ENCODE measurements around the gene FGFR3. TPM values are rescaled to one million over a fixed set of nuclear protein-coding genes. Genes with fewer than 3 reads are reported as not detected.
A peak's percentile ranks its signal among the peaks of the same experiment; 100 is the strongest.

The FGFR3 gene
- total RNA-seq, 1 donor from 2014 or later, result 11.3 TPM

DNA sequence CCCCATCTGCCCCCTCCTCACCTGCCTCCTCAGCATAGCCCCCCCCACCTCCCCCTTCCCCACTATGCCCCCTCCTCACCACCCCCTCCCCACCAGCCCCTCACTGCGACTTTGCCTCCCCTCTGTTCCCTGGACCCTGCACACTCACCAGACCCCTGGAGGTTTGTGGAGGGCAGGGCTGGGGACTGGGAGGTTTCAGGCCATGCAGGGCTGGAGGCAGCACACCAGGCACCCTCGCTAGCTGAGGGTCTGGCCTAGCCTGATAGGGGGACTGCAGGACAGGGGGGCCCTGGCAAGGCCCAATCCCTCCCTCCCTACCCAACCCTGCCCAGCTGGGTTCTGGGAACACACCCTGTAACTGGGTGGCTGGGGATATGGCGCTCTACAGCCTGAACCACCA, 43.7 kb upstream of the FGFR3 start:
- H3K9me3 Mint-ChIP-seq (ENCODE audit: unreplicated experiment), result peaks cover under 1% of the 10 kb centered on the region
- no peaks in the 10 kb centered on the region for H3K4me1 Mint-ChIP-seq (ENCODE audit: low read depth, unreplicated experiment)
- TF ChIP-seq, protein P1, sequence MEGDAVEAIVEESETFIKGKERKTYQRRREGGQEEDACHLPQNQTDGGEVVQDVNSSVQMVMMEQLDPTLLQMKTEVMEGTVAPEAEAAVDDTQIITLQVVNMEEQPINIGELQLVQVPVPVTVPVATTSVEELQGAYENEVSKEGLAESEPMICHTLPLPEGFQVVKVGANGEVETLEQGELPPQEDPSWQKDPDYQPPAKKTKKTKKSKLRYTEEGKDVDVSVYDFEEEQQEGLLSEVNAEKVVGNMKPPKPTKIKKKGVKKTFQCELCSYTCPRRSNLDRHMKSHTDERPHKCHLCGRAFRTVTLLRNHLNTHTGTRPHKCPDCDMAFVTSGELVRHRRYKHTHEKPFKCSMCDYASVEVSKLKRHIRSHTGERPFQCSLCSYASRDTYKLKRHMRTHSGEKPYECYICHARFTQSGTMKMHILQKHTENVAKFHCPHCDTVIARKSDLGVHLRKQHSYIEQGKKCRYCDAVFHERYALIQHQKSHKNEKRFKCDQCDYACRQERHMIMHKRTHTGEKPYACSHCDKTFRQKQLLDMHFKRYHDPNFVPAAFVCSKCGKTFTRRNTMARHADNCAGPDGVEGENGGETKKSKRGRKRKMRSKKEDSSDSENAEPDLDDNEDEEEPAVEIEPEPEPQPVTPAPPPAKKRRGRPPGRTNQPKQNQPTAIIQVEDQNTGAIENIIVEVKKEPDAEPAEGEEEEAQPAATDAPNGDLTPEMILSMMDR (IDR thresholded peaks at IDR 0.05; ENCODE audit: partially characterized antibody, unreplicated experiment), result no peak
- no peak overlapping the region for H3K4me3 Mint-ChIP-seq (ENCODE audit: unreplicated experiment)
- H3K27ac Mint-ChIP-seq (ENCODE audit: unreplicated experiment), result no peak overlapping the region
- no peaks in the 10 kb centered on the region for H3K27me3 Mint-ChIP-seq (ENCODE audit: unreplicated experiment)
- H3K36me3 Mint-ChIP-seq (ENCODE audit: unreplicated experiment), result no peaks in the 10 kb centered on the region
- DNase-seq, result peak; percentile 61

DNA sequence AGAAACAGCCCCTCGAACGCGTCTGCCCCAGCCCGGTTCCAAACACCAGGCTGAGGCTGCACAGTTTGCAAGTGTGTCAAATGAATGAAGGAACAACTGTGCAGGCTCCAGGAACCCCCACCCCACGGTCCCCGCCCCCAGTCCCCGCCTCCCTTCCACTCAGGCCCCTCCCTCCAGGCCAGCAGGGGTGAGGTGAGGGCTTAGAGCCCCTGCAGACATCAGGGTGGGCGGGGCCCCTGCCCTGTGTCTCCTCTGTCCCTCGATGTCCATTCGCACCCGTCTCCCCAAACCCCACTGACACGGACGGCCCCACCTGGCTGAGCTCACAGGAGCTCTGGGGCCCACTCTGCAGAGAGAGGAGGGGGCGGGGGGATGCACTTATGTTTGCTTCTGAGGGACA, 43.3 kb upstream of the FGFR3 start:
- Mint-ChIP-seq H3K4me1 (ENCODE audit: low read depth, unreplicated experiment) (no peaks in the 10 kb centered on the region), H3K4me3 (ENCODE audit: unreplicated experiment) (no peak overlapping the region), H3K27ac (ENCODE audit: unreplicated experiment) (no peak overlapping the region), H3K9me3 (ENCODE audit: unreplicated experiment) (peaks cover 2% of the 10 kb centered on the region), H3K36me3 (ENCODE audit: unreplicated experiment) (no peaks in the 10 kb centered on the region), H3K27me3 (ENCODE audit: unreplicated experiment) (no peaks in the 10 kb centered on the region)
- TF ChIP-seq, protein P1 (IDR thresholded peaks at IDR 0.05; ENCODE audit: partially characterized antibody, unreplicated experiment), result no peak
- no peak for DNase-seq

DNA sequence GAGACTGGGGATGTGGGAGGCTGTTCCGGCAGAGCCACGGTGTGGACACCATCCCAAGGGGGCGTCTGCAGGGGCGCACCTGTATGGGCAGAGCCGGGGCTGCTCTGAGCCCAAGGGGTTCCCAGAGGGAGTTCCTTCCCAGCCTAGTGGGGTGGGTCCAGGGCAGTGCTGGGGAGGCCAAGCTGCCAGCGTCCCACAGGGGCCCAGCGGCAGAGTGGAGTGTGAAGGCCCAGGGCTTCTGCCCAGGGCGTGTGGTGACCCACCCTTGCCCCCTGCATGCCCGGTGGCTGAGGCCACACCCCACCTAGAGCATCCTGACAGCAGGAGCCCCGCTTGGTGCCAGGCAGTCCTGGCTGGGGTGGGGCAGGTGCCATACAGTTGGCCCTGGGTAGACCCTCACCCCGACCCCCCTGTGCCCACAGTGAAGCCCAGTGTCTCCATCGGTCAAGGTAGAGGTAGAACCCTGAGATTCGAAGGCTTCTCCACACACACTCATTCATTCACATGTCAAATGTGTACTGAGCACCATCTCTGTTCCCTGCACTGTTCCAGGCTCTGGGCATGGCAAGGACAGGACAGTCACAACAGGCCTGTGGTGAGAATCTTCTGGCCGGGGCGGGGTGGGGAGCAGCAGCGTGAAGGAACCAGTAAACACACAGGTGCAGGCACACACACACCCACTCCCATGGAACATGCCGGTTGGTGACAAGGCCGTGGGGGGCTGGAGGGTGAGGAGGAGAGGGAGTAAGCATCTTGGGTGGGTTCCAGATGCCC, 42.5 kb upstream of the FGFR3 start:
- no peaks in the 10 kb centered on the region for H3K36me3 Mint-ChIP-seq (ENCODE audit: unreplicated experiment)
- no peak overlapping the region for H3K27ac Mint-ChIP-seq (ENCODE audit: unreplicated experiment)
- DNase-seq, result no peak
- H3K27me3 Mint-ChIP-seq (ENCODE audit: unreplicated experiment), result no peaks in the 10 kb centered on the region
- H3K9me3 Mint-ChIP-seq (ENCODE audit: unreplicated experiment), result peaks cover 2% of the 10 kb centered on the region
- H3K4me1 Mint-ChIP-seq (ENCODE audit: low read depth, unreplicated experiment), result no peaks in the 10 kb centered on the region
- TF ChIP-seq, protein P1 (IDR thresholded peaks at IDR 0.05; ENCODE audit: partially characterized antibody, unreplicated experiment), result no peak
- no peak overlapping the region for H3K4me3 Mint-ChIP-seq (ENCODE audit: unreplicated experiment)

DNA sequence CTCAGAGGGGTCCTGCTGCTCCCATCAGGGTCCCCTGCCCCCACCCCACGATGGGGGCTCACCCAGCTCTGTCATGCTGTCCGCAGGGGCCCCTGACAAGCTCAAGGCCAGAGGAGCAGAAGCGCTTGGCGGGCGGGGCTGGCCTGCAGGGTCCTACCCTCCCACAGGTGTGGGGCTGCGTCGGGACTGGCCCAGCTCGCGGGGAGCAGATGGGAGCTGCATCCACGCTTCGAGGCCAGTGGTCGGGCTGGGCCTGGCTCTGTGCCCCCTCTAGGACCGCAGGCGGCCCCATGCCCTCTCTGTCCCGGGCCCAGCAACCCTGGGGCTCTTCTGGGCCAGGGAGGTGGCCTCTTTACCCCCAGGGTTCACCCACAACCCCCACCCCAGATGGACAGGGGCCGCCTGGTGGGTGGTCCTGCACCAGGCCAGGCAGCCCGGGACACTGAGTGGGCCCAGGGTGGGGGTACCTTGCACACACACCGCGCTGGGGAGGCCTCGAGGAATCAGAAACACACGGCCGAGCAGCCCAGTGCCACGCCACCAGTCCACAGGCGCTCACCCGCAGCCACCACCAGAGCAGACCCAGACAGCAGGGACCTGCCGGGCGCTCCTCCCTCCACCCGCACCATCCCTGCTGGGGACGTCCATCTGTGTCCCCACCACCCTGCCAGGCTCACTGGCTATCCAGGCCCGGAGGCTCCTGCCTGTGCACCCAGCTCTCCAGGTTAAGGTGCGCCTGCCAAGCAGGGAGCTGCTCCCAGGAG, 41.8 kb upstream of the FGFR3 start:
- Mint-ChIP-seq H3K36me3 (ENCODE audit: unreplicated experiment) (no peaks in the 10 kb centered on the region), H3K27me3 (ENCODE audit: unreplicated experiment) (peaks cover 1% of the 10 kb centered on the region), H3K4me3 (ENCODE audit: unreplicated experiment) (no peak overlapping the region), H3K9me3 (ENCODE audit: unreplicated experiment) (peaks cover 2% of the 10 kb centered on the region), H3K27ac (ENCODE audit: unreplicated experiment) (no peak overlapping the region), H3K4me1 (ENCODE audit: low read depth, unreplicated experiment) (no peaks in the 10 kb centered on the region)
- TF ChIP-seq, protein P1 (IDR thresholded peaks at IDR 0.05; ENCODE audit: partially characterized antibody, unreplicated experiment), result no peak
- DNase-seq, result no peak

DNA sequence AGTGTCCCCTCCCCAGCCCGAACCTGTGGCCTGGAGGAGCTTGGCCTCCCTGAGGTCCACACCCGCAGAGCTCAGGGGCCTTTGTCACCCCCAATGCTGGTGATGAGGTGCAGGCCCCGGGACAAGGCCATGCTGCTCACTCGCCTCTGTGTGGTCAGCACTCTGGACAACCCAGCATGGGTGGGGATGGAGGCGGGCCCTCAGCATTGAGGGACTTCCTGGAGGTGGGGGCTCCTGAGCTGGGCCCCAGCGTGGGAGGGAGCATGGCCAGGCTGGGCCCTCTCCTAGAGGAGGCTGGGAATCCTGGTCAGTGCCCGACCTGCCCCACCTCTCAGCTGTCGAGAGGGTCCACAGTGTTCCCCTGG, 41.2 kb upstream of the FGFR3 start:
- Mint-ChIP-seq H3K27ac (ENCODE audit: unreplicated experiment) (no peak overlapping the region), H3K4me1 (ENCODE audit: low read depth, unreplicated experiment) (no peaks in the 10 kb centered on the region), H3K27me3 (ENCODE audit: unreplicated experiment) (peaks cover 1% of the 10 kb centered on the region), H3K9me3 (ENCODE audit: unreplicated experiment) (peaks cover 2% of the 10 kb centered on the region), H3K36me3 (ENCODE audit: unreplicated experiment) (no peaks in the 10 kb centered on the region), H3K4me3 (ENCODE audit: unreplicated experiment) (no peak overlapping the region)
- DNase-seq, result no peak
- TF ChIP-seq, protein P1 (IDR thresholded peaks at IDR 0.05; ENCODE audit: partially characterized antibody, unreplicated experiment), result no peak
